Right kidney (tissue), 1 donor: ENCODE data around the gene APOBEC3H.

Experiments used
- DNase-seq: peaks from one replicate; pipeline ENCODE4 v3.0.0-alpha.2; 2016

The APOBEC3H gene

DNA sequence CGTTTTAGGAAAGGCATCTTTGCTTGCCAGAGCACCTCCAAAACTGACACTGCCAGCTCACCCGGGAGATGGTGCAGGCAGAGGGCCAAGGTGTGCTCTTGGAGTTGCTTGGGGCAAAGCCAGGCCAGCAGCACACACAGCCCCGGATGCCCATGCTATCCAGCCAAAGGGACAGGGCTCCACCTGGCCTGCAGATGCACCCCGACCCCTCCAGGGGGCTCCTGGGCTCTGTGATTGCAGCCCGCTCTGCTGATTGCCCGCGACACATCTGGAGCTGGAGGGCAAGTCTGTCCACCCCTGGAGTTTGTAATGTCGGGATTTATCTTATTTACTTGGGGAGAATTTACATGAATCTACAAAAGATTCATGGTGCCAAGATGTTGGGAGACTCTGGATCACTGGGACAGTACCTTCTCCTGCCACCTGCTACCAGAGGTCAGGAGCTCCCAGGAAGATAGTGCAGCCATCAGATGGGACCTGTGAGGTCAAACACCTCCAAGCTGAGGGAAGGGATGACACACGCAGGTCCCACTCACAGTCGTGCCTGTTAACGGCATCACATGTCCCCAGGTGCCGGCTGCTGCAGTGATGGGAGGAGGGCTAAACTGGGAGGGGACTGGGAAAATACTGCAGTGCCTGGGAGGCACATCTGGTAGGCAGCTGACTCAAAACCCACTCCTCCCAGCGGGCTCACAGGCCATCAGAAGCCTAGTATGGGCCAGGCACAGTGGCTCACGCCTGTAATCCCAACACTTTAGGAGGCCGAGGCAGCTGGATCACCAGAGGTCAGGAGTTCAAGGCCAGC is 38.2 kb downstream of the APOBEC3H start:
- DNase-seq: peak; percentile 40

DNA sequence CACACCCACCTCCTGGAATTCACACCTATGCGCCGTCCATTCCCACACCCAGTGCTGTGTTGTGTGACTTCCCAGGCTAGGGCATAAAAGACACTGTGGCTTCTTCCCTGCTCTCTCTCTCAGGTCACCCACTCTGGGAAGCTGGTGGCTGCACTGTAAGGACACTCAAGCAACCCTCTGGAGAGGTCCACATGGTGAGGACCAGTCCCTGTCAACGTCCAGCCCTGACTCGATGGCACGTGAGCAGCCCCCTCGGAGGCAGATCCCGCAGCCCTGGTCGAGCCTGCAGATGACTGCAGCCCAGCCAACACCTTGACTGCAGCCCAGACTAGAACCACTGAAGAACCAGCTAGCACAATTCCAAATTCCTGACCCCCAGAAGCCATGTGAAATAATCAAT is 39.3 kb downstream of the APOBEC3H start:
- no peak for DNase-seq

- no peak for DNase-seq
Measured at GRCh38 chr22:39138357-39138997, 41.4 kb downstream of the APOBEC3H start.

DNA sequence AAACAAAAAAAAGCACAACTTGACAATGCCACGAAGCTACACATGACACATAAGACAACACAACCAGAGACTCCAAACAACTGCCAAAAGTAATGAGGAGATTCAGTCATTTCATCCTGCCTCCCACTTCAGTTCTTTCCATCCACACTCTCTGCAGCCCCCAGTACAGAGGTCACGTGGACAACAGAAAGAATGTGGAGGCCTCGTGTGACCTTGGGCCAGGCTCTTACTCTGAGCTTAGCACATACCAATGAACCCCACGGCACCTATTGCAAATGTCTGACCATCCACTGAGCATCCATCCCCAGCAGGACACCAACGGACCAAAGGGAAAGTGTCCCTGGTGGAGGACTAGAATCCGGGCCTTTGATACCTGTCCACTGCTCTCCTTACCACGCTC is 42.9 kb downstream of the APOBEC3H start:
- DNase-seq: peak; percentile 0

DNA sequence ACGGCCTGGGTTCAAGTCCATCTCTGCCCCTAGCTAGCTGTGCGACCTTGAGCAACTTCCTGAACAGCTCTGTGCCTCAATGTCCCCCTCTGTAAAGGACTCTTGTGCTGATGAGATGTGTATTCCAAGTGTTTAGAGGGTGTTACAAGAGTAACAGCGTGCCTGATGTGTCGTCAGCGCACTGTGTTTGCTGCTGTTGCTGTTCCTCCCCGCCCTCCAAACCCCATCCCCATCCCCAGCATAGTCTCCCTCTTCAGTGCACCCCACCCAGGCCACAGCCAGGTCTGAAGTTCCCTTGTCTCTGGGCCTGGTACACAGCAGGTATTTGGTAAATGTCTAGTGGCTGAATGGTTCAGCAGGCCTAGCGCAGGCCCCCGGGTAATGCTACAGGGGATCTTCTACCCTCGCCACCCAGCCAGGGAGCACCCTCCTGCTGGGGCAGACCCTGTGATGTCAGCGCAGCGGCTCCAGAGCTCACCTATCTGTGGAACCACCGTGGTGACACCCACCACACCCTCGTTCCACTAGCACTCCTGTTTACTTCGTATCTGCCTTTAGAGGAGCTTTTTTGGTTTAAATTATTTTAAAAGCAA is 45.1 kb downstream of the APOBEC3H start:
- no peak for DNase-seq

- DNase-seq: peak; percentile 49
Measured at GRCh38 chr22:39144101-39144767, 47.2 kb downstream of the APOBEC3H start.

DNA sequence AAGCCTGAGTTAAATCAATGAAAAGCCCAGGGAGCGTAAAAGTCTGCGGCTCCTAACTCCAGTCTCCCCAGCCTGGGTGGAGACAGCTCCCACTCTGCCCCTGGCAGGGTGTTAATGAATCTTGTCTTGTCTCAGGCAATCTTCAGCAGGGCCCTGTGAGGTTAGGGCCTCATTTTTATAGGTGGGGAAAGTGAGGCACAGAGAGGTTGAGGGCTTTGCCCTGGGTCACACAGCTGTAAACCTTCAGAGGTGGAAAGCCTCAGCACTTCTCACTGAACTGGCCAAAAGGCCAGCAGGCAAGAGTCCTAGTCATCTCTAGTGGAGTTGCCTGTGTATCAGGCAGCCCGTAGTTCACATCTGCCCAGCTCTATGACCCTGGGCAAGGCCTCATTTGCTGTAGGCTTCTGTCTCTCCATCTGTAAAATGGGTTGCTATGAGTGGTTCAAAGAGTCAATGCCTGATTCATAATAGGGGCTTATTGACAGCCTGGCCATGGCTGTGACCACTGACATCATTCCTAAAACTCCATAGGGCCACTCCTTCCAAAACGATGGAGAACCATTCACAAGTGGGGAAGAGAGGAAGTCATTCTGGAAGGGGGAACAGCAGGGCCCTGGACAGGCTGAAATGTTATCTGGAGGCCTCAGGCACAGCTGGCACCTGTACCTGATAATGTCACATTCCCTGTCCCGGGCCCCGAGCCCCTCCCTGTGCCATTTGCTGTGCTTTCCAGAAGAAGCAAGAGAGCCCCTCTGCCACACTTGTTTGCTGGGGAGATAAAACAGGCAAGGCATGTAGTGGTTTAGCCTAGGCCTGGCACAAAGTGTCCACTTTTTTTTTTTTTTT is 49.4 kb downstream of the APOBEC3H start:
- no peak for DNase-seq

GRCh38 chr22:39147335-39148025 is 50.4 kb downstream of the APOBEC3H start:
- no peak for DNase-seq

GRCh38 chr22:39148026-39148726 is 51.1 kb downstream of the APOBEC3H start:
- DNase-seq: no peak

DNA sequence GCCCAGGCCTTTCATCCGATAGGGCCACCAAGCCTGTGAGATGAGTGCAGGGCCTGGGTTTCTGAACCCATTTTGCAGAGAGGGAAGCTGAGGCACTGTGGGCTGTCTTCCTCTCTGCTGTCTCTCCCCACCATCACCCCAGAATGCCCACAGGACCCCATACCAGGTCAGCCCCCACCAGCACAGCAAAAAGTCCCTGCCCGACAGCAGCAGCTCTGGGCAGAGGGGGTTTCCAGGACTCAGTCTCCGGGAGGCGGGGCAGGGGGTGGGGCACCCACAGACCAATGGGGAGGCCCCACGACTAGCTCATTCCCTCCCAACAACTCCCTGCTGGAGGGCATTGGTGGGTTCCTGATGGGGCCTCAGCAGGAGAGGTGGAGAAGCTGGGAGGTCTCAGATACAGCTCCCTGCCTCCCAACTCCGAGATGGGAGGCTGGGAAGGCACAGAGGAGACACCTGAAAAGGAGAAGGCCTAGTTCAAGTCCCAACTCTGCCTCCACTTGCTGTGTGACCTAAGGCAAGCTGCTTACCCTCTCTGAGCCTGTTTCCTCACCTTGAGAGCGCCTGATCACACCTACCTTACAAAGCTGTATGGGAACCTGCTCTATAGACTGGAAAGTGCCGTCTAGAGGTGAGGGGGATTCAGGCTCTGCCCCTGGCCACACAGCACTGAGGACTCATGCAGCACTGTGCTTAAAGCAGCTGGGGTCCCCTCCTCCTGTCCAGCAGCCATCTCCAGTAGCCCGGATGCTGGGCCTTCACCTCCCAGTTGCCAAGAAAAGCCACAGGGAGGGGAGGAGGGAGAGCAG is 51.9 kb downstream of the APOBEC3H start:
- no peak for DNase-seq

DNA sequence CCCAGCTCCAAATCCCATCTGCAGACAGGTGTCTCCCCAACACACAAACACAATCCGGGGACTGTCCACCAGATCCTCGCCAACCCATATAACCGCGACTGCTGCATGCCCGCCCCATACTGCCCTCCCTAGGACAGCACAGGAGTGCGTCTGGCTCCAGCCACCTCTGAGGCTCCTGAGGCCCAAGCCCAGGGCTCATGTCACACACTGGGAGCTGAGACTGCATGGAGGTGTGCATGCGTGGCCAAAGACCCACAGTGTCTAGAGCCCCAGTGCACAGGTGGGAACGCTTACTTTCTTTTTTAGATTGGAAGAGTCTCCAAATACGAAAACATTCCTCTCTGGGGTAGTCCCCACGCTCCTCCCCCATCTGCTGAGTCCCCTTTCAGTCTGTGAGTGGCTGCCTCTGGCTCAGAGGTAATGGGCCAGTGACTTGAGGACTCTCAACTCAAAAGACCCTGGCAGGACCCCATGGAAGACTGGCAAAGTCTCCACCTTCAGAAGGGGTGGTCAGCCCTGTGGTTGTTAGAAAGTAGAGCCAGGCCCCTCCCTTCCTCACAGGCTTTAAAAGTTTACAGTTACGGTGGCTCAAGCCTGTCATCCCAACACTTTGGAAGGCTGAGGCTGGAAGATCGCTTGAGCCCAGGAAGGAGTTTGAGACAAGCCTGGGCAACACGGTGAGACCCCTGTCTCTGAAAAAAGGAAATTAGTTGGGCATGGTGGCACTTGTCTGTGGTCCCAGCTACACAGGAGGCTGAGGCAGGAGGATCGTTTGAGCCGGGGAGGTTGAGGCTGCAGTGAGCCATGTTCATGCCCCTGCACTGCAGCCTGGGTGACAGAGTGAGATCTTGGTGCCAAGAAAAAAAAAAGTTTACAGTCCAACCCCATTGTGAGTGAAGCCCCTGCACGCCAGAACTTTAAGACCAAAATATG is 53.1 kb downstream of the APOBEC3H start:
- DNase-seq: no peak

DNA sequence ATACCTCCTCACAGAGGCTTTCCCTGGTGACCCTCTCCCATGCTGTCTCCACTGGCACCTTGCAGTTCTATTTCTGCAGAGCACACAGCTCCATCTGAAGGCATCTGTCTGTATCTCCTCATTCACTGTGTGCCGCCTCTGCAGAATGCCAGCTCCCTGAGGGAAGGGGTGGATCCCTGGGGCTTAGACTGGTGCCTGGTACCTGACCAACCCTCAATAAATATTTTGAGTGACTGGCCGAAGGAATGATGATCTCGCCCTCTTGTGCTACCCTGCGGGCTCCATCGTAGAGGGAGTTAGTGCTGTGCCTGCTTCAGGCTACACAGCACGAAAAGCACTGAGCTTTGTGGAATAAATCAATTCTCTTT is 53.8 kb downstream of the APOBEC3H start:
- DNase-seq: no peak

DNA sequence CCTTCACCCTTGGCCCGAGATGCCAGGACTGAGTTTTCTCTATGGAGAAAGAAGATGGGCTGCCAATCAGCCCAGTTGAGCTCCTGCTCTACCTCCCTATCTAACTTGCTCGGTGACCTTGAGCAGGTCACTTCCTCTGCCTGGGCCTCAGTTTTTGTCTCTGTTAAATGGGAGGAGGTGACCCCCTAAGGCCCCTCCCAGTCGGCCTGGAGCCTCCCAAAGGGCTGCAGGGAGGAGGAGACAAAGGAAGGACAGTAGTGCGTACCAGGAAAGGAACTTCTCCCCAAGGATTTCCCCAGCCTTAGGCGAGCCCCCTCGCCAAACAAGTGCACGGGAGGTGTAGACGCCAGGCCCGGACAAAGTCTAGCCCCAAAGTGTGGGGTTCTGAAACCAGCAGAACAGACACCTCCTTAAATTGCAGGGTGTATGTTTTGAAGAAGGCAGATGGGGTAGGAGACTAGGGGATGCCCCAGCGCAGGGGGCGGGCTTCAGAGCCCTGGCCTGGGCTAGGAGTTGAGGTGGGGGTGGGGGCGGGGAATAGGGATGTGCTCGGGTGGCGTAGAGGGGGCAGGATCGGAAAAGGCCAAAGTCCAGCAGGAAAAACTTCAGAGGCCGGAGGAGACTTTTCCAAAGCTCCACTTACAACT is 54.4 kb downstream of the APOBEC3H start:
- no peak for DNase-seq

DNA sequence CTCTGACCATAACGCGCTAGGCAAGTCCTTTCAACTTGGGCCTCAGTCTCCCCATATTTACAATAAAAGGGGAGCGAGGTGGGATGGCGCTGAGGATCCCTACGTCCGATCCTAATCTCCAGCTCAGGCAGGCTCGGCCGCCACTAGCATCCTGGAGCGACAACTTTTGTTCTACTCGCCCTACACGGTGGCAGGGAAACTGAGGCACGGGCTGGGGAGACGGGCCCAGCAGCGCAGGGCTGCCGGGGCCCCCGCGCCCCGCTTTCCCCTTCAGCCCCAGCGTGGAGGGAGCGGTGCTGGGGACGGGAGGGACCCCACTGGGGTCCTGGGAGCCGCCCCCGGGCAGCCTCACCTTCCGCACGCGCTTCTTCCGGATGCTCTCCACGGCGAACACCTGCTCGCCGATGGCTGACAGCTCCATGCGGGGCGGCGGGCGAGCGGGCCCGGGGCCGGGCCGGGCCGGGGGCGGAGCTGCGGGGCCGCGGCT is 55.0 kb downstream of the APOBEC3H start:
- no peak for DNase-seq

DNA sequence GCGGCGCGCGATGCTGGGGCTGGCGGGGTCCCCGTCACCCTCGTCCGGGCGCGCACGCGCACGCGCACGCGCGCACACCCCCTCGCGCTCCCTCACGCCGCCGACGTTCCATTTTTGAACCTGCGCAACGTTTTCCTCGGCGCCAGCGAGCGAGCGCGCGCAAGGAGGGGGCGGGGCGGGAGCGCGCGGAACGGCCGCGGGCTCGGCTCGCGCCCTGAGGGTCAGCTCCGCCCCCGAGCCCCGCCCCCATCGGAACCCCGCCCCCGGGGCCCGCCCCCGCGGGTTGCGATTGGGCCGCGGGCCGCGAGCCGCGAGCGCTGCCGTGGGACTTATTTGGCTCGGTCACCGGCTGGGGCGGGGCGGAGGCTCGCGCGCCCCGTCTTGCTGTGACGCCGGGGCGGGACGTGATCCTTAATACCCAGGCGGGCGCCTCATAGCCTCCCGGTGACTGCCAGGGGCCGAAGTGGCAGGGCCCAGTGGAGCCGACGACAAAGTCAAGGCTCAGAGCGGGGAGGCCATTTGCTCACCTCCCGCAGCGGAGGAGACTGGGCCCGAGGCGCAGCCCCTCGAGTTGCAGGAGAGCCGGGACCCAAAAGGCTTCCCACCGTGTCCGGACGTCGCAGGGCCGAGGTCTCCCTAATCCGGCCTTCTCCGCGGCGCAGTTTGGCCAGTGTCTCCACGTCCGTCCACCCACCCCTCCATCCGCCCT is 55.6 kb downstream of the APOBEC3H start, which contains the start of gene CBX7:
Gene CBX7 (minus strand): TSS at position 170 of the 709 bp plus-strand sequence. CDS start 236 bp downstream, outside the sequence.
- DNase-seq: peak; percentile 89

DNA sequence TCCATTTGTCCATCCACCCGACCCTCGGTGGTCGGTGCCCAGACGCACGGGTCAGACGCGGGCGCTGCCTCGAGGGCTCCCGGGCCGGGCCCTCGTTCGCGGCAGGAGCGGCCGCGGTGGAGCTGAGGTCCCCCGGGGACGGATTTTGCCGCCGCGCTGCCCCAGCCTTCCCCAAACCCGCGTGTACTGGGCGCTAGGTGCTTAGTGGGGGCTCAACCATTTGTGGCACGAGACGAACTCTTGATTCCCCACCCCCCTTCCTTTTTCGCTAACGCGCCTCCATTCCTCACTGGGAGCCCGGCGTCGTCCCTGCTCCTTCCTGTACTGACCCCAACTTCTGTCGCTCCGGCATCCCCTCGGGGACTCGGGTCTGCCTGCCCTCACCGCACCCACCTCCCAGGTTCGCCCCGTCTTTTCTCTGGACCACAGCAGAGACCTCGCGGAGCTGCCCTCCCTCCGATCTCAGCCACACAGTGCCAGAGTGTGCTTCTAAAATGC is 56.2 kb downstream of the APOBEC3H start:
- DNase-seq: no peak
